ENCODE measurements around the gene MAPT.

DNA sequence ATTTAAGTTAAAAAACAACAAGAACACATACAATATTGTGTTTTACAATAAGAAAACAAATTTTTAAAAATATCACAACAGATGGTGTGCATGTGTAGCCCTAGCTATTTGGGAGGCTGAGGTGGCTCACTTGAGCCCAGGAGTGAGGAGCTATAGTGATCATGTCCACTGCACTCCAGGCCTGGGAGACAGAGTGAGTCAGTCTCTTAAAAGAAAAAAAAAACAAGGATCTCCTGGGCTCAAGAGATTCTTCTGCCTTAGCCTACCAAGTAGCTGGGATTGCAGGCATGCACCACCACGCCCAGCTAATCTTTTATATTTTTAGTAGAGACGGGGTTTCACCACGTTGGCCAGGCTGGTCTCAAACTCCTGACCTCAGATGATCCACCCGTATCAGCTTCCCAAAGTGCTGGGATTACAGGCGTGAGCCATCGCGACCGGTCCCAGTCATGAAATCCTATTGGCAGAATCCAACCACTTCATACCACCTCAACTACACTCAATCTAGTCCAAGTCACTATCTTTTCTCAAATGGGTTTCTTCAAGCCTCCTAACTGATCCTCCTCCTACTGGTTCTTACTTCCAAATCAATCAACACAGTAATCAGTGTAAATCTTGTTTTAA is 159.7 kb downstream of the MAPT start:
- TF ChIP-seq EZH2 (IDR thresholded peaks at IDR 0.05) (no peak), EZH2phosphoT487 (IDR thresholded peaks at IDR 0.05) (no peak)
- TF ChIP-seq, protein P1, sequence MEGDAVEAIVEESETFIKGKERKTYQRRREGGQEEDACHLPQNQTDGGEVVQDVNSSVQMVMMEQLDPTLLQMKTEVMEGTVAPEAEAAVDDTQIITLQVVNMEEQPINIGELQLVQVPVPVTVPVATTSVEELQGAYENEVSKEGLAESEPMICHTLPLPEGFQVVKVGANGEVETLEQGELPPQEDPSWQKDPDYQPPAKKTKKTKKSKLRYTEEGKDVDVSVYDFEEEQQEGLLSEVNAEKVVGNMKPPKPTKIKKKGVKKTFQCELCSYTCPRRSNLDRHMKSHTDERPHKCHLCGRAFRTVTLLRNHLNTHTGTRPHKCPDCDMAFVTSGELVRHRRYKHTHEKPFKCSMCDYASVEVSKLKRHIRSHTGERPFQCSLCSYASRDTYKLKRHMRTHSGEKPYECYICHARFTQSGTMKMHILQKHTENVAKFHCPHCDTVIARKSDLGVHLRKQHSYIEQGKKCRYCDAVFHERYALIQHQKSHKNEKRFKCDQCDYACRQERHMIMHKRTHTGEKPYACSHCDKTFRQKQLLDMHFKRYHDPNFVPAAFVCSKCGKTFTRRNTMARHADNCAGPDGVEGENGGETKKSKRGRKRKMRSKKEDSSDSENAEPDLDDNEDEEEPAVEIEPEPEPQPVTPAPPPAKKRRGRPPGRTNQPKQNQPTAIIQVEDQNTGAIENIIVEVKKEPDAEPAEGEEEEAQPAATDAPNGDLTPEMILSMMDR (IDR thresholded peaks at IDR 0.05) = no peak
